Epithelial cell of esophagus (primary cell): ENCODE measurements around the gene ZNF24.

Experiments
- DNase-seq: peaks from one replicate; pipeline ENCODE4 v3.0.0; 2010; ENCODE audit warnings: low read depth
- H3K4me3 ChIP-seq: 2 replicates; pipeline ENCODE4 v1.5.1; 2011; ENCODE audit warnings: mild to moderate bottlenecking, low read length, control low read depth
- CTCF ChIP-seq: IDR thresholded peaks from 2 replicates; pipeline ENCODE4 v1.5.1; 2011; ENCODE audit warnings: low read depth, mild to moderate bottlenecking, low read length, control low read depth, inconsistent platforms; ENCODE audit not compliant: insufficient read depth; ENCODE audit errors: missing control alignments

ZNF24 gene

GRCh38 chr18:35289727-35290093 lies 54.5 kb downstream of the ZNF24 start:
- no peak for TF ChIP-seq CTCF
- peak overlapping the region; percentile 85 for H3K4me3 ChIP-seq
- no peak for DNase-seq

- DNase-seq: no peak
- H3K4me3 ChIP-seq: peak overlapping the region; percentile 85
- no peak for TF ChIP-seq CTCF
These were observed 54.9 kb downstream of the ZNF24 start for GRCh38 chr18:35289293-35289692.

GRCh38 chr18:35284841-35285240 lies 59.4 kb downstream of the ZNF24 start:
- TF ChIP-seq CTCF: no peak
- no peak for DNase-seq
- H3K4me3 ChIP-seq: no peak overlapping the region

GRCh38 chr18:35283923-35284794 lies 60.1 kb downstream of the ZNF24 start:
- no peak for TF ChIP-seq CTCF
- no peak for DNase-seq
- no peak overlapping the region for H3K4me3 ChIP-seq

GRCh38 chr18:35282353-35282752 lies 61.9 kb downstream of the ZNF24 start:
- no peak for TF ChIP-seq CTCF
- no peak overlapping the region for H3K4me3 ChIP-seq
- DNase-seq: peak; percentile 85
